Mesenteric fat pad (tissue), 1 donor: Measurements from ENCODE around the gene CLDN15. TPM values are rescaled to one million over a fixed set of nuclear protein-coding genes. Genes with fewer than 3 reads are reported as not detected.
"Not testable (repeated sequence)": the region's sequence is repeated elsewhere in the genome, so short reads cannot be mapped to it uniquely, and the experiment has no call there.

Experiments used
- DNase-seq: peaks from one replicate; pipeline ENCODE4 v3.0.0-alpha.2; 2020; ENCODE audit warnings: low spot score
- long read RNA-seq: library from polyadenylated mRNA; unstranded; transcript quantifications from one replicate; pipeline ENCODE4 v2.0.0, GENCODE V29; 2020
- total RNA-seq: library from RNA; stranded (reverse); fragmentation: NEBNext Ultra II Directional; extraction: Animal tissue kit (Norgen Biotek cat#: 25700); gene quantifications from one replicate; pipeline ENCODE4 v1.2.1, GENCODE V29; 2021
- donor health status: DM: yes; HTN: yes; CAD: no.

CLDN15 gene, protein sequence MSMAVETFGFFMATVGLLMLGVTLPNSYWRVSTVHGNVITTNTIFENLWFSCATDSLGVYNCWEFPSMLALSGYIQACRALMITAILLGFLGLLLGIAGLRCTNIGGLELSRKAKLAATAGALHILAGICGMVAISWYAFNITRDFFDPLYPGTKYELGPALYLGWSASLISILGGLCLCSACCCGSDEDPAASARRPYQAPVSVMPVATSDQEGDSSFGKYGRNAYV
- 13.3 TPM for total RNA-seq
- long read RNA-seq, transcript CLDN15-201 (5 exons, 1,370 nt) = major isoform, 11 of 15 reads
- long read RNA-seq, partial matches to known transcripts = 3 of 15 reads
- long read RNA-seq, other reads (novel, unspliced or antisense) = 1 of 15 reads

GRCh38 chr7:101237206-101238067 lies at the start of gene CLDN15:
TSS of gene CLDN15 (minus strand) at chr7:101237802. CDS start at chr7:101237581, 221 bp downstream.
- no peak for DNase-seq

GRCh38 chr7:101287032-101287431 lies 49.4 kb upstream of the CLDN15 start:
- no peak for DNase-seq

GRCh38 chr7:101285880-101286279 lies 48.3 kb upstream of the CLDN15 start:
- DNase-seq = not testable (repeated sequence)

GRCh38 chr7:101285171-101285570 lies 47.6 kb upstream of the CLDN15 start:
- no peak for DNase-seq

- DNase-seq = not testable (repeated sequence)
These were observed 43.3 kb upstream of the CLDN15 start for GRCh38 chr7:101280912-101281311.

GRCh38 chr7:101278461-101279292 lies 41.1 kb upstream of the CLDN15 start:
- no peak for DNase-seq

DNA sequence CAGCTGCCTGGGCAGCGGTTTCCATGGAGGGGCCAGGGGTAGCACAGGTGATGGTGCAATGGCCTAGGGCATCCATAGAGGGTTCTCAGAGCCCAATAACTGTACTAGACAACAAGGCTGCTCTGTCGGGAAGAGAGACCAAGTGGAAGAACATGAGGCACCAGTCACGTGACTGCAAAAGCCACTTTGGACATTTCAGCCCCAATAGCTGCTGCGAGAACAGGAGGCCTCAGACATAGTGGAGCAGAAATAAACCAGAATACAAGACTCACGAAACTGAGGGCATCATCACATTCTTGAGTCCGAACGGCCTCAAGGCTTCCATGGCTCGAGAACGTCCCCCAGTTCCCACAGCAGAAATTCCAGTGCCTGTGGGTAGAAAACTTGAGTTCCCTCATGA lies 39.6 kb upstream of the CLDN15 start:
- no peak for DNase-seq

DNA sequence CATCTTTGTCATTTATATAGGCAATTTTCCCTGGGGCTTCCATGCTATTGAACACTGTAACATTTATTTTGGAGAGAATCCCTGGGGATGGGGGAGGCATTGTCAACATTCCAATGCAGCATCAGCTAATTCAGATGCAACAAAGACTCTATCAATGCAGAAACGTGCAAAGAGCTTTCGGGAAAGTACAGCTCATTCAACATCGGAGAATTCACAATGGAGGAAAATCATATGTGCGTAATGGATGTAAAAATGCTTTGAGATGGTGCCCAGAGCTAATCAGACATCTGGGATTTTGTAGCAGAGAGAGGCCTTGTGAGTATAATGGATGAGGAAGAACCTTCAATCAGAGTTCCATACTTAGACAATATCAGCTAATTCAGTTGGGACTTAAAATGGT lies 35.6 kb upstream of the CLDN15 start:
- no peak for DNase-seq

DNA sequence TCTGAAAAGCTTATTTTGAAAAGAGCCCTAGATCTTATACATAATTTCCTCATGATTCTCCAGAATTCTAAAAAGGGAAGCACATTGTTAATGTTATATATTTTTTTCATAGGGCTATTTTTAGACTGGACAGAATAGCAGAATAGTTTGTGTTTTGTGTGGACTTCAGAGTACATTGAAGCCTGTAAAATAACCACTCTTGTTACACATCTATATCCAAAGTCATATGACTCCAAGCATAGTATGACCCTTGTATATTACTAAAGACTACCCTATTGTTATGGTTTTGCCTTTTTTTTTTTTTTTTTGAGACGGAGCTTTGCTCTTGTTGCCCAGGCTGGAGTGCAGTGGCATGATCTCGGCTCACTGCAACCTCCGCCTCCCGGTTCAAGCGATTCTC lies 33.4 kb upstream of the CLDN15 start:
- DNase-seq = no peak

- DNase-seq = no peak
These were observed 32.1 kb upstream of the CLDN15 start for GRCh38 chr7:101269664-101270063.

- DNase-seq = no peak
These were observed 28.3 kb upstream of the CLDN15 start for GRCh38 chr7:101265622-101266516.

GRCh38 chr7:101264102-101264706 lies 26.6 kb upstream of the CLDN15 start:
- DNase-seq = not testable (repeated sequence)

GRCh38 chr7:101258243-101258731 lies 20.7 kb upstream of the CLDN15 start:
- no peak for DNase-seq

GRCh38 chr7:101255796-101256195 lies 18.2 kb upstream of the CLDN15 start:
- no peak for DNase-seq

DNA sequence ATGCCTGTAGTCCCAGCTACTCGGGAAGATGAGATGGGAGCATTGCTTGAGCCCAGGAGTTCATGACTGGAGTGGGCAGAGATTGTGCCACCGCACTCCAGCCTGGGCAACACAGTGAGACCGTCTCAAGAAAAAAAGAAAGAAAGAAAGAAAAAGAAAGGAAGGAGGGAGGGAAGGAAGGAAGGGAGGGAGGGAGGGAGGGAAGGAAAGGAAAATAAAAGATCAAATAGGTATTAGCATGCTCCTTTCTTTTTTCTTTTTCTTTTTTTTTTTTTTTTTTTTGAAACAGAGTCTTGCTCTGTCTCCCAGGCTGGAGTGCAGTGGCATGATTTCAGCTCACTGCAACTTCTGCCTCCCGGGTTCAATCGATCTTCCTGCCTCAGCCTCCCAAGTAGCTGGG lies 15.6 kb upstream of the CLDN15 start:
- not testable (repeated sequence) for DNase-seq

DNA sequence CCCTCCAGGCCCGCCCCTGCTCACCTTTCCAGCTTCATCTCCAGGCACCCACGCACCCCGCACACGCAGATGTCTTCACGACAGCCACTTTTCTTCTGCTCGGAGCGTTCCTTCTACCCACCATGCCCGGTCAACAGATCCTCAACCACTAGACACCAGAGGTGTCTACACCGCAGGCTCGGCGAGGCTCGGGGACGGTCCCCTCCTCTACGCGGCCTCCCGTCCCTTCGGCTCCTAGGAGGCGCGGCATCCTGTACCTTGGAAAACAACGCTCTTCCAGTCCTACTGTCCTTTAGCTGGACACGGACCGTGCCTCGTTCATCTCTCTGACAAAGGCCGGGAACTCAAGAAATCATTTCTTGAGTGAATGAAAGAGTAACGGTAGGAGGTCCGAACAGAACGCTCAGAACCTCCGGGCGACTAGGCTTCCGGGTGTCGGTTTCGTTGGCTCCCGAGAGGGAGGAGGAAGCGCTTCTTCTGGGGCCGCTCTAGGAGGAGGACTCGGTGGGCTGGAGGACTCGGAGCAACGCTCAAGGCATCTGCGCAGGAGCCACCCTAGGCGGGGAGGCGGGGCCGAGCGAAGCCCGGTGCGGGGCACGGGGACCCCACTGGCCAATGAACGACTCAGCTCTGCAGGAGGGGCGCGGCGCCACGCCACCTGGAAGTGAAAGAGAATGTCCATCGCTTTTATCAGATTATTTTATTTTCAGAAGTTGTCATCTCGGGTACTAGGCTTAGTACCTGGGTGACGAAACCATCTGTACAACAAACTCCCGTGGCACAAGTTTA lies 14.5 kb upstream of the CLDN15 start:
- DNase-seq = peak; percentile 99

DNA sequence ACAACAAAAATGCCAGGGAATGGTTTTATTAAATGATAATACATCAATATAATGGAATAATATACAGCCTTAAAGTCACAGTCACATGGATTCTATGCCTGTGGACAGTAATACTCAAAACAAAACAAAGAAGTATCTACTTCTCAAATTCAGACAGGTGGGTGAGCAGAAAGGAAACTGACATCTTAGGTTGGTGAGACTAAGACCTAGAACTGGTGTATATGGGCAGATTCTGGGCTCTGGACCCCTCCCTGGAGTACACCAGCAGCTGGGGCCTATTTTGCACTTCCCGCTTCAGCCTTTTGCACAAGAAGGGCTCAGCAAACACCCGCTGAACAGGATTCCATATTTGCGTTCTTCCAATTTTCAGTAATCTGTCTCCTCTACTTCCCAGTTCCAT lies 12.7 kb upstream of the CLDN15 start:
- DNase-seq = no peak

DNA sequence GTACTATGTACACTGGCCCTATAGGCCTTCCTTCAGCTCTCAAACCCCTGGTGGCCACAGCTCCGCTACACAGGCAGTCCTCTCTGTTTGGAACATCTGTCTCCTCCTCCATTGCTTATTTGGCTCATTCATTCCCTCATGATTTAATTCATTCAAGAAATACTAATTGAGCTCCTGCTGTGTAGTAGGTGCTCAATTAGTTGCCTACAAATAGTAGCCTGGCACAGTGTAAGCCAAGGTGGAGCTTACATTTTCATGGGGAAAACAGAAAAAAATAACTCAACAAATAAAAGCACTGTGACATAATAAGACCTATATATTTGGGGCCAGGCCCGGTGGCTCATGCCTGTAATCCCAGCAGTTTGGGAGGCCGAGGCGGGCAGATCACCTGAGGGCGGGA lies 10.7 kb upstream of the CLDN15 start:
- DNase-seq = no peak

DNA sequence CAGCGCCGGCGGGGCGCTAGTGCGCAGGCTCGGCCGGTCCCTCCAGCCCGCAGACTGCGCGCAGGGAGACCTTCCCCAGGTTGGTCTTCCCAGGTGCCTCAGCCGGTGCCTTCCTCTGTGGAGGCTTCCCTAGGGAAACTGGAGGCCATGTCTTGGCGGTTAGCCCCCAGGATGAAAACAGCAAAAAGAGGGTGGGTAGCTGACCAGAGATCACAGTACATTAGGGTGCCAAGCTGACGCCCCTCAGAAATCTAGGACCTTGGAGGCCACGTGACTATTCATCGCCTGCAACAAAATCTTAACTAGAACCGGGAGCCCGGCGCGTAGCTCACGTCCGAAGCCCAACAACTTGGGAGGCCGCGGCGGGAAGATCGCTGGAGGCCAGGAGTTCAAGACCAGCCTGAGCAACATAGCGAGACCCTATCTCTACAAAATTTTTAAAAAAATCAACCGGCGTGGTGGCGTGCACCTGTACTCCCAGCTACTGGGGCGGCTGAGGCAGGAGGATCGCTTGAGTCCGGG lies 7.6 kb upstream of the CLDN15 start:
- DNase-seq = no peak
